ENCODE measurements around the gene DYNC2LI1.
A peak's percentile ranks its signal among the peaks of the same experiment; 100 is the strongest.

The DYNC2LI1 gene

DNA sequence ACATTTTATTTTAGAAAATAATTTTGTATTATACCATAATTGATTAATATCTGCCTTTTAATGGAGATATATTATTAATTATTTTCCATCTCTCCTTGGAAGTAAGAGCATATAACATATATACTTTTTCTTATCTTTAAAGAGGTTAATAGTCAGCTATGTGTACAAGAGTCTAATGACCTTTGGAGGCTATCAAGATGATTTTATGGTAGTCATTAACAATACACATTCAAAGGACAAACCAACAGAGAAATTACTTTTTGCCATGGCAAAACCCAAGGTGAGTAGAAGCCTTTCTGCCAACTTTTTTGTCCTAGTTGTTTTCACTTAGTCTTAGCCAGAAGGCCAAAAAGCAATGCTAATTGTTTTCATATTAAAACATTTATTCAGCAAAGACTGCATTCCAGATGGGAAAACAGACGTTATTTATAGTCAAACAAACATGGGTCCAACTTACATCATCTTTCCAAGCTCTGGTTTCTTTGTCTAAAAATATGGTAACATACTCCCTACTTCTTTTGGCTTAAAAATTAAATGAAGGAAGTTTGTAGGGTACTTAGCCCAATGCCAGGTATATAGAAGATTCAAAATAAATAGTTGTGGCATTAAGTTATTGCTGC is 9.6 kb upstream of the DYNC2LI1 start:
- ATAC-seq, result peak; percentile 59
- no peak for TF ChIP-seq ESRRG (CRISPR knock-in tag; IDR thresholded peaks at IDR 0.05)
- peak; percentile 30 for TF ChIP-seq ISL1 (CRISPR knock-in tag; IDR thresholded peaks at IDR 0.05)
- TF ChIP-seq TCF4 (CRISPR knock-in tag; IDR thresholded peaks at IDR 0.05; ENCODE audit: borderline replicate concordance), result peak; percentile 70
- TF ChIP-seq ZFP30 (CRISPR knock-in tag; IDR thresholded peaks at IDR 0.05), result 0 out of 2 replicates have a peak, but pooled peaks have one; percentile 27
- TF ChIP-seq, protein P1, sequence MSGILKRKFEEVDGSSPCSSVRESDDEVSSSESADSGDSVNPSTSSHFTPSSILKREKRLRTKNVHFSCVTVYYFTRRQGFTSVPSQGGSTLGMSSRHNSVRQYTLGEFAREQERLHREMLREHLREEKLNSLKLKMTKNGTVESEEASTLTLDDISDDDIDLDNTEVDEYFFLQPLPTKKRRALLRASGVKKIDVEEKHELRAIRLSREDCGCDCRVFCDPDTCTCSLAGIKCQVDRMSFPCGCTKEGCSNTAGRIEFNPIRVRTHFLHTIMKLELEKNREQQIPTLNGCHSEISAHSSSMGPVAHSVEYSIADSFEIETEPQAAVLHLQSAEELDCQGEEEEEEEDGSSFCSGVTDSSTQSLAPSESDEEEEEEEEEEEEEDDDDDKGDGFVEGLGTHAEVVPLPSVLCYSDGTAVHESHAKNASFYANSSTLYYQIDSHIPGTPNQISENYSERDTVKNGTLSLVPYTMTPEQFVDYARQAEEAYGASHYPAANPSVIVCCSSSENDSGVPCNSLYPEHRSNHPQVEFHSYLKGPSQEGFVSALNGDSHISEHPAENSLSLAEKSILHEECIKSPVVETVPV (CRISPR knock-in tag; IDR thresholded peaks at IDR 0.05), result no peak
- TF ChIP-seq, protein P2, sequence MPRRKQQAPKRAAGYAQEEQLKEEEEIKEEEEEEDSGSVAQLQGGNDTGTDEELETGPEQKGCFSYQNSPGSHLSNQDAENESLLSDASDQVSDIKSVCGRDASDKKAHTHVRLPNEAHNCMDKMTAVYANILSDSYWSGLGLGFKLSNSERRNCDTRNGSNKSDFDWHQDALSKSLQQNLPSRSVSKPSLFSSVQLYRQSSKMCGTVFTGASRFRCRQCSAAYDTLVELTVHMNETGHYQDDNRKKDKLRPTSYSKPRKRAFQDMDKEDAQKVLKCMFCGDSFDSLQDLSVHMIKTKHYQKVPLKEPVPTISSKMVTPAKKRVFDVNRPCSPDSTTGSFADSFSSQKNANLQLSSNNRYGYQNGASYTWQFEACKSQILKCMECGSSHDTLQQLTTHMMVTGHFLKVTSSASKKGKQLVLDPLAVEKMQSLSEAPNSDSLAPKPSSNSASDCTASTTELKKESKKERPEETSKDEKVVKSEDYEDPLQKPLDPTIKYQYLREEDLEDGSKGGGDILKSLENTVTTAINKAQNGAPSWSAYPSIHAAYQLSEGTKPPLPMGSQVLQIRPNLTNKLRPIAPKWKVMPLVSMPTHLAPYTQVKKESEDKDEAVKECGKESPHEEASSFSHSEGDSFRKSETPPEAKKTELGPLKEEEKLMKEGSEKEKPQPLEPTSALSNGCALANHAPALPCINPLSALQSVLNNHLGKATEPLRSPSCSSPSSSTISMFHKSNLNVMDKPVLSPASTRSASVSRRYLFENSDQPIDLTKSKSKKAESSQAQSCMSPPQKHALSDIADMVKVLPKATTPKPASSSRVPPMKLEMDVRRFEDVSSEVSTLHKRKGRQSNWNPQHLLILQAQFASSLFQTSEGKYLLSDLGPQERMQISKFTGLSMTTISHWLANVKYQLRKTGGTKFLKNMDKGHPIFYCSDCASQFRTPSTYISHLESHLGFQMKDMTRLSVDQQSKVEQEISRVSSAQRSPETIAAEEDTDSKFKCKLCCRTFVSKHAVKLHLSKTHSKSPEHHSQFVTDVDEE (CRISPR knock-in tag; IDR thresholded peaks at IDR 0.05), result no peak
- no peak for TF ChIP-seq CSDC2 (CRISPR knock-in tag; IDR thresholded peaks at IDR 0.05)
- TF ChIP-seq, protein P3, sequence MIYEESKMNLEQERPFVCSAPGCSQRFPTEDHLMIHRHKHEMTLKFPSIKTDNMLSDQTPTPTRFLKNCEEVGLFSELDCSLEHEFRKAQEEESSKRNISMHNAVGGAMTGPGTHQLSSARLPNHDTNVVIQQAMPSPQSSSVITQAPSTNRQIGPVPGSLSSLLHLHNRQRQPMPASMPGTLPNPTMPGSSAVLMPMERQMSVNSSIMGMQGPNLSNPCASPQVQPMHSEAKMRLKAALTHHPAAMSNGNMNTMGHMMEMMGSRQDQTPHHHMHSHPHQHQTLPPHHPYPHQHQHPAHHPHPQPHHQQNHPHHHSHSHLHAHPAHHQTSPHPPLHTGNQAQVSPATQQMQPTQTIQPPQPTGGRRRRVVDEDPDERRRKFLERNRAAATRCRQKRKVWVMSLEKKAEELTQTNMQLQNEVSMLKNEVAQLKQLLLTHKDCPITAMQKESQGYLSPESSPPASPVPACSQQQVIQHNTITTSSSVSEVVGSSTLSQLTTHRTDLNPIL (CRISPR knock-in tag; IDR thresholded peaks at IDR 0.05; ENCODE audit: low read depth), result peak; percentile 74; the same call in 1 of the 2 replicates
- no peak for TF ChIP-seq PPARA (CRISPR knock-in tag; IDR thresholded peaks at IDR 0.05; ENCODE audit: borderline replicate concordance)
- no peak for TF ChIP-seq ARNTL (CRISPR knock-in tag; IDR thresholded peaks at IDR 0.05; ENCODE audit: borderline replicate concordance, low read depth)
- no peak for TF ChIP-seq ZC3H10 (CRISPR knock-in tag; IDR thresholded peaks at IDR 0.05)
- TF ChIP-seq OSR1 (CRISPR knock-in tag; IDR thresholded peaks at IDR 0.05), result no peak
- TF ChIP-seq, protein P4, sequence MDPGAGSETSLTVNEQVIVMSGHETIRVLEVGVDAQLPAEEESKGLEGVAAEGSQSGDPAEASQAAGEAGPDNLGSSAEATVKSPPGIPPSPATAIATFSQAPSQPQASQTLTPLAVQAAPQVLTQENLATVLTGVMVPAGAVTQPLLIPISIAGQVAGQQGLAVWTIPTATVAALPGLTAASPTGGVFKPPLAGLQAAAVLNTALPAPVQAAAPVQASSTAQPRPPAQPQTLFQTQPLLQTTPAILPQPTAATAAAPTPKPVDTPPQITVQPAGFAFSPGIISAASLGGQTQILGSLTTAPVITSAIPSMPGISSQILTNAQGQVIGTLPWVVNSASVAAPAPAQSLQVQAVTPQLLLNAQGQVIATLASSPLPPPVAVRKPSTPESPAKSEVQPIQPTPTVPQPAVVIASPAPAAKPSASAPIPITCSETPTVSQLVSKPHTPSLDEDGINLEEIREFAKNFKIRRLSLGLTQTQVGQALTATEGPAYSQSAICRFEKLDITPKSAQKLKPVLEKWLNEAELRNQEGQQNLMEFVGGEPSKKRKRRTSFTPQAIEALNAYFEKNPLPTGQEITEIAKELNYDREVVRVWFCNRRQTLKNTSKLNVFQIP (CRISPR knock-in tag; IDR thresholded peaks at IDR 0.05; ENCODE audit: borderline replicate concordance, low read depth), result no peak

DNA sequence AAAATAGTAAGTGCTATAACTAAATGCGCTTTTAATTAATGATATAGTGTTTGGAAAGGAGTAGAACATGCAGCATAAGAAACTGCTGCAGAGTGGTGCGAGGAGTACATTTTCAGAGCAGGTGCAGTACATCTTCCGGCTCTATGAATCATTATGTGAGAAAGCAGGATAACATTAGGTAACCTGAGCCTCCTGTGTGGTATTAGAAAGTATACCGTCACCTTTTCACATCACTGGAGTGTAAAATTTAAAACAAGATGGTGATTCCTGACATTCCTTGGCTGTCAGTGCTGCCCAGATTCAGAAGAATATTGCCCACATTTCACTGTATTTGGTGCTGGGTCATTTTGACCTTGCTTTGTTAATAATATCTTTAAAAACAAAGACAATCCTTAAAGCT is 7.8 kb upstream of the DYNC2LI1 start:
- ATAC-seq, result no peak
- TF ChIP-seq, protein P2 (CRISPR knock-in tag; IDR thresholded peaks at IDR 0.05), result no peak
- TF ChIP-seq ESRRG (CRISPR knock-in tag; IDR thresholded peaks at IDR 0.05), result no peak
- TF ChIP-seq CSDC2 (CRISPR knock-in tag; IDR thresholded peaks at IDR 0.05), result no peak
- no peak for TF ChIP-seq ZNF565 (CRISPR knock-in tag; conservative IDR thresholded peaks at IDR 0.05; ENCODE audit: low read depth)
- TF ChIP-seq ZNF8 (CRISPR knock-in tag; IDR thresholded peaks at IDR 0.05), result no peak
- TF ChIP-seq ZFP30 (CRISPR knock-in tag; IDR thresholded peaks at IDR 0.05), result no peak

DNA sequence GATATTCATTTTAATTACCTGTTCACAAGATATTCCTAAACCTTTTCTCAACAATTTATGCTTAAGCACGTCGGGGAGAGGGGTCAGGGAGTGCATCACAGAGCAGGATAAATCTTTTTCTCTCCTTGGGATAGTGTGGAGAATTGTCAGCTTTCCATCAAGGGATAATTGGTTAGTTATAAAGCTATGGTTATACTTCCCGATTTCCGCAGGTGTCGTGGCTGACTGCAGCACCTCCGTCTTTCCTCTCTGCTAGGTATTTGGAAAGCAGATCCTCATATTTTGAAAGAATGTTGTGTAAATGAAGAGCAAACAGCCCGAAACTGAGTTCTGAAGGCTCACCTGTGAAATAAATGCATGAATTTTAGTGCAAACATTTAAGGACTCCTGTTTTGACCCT is 778 bp downstream of the DYNC2LI1 start:
- ATAC-seq, result peak; percentile 10
- no peak for TF ChIP-seq ZNF8 (CRISPR knock-in tag; IDR thresholded peaks at IDR 0.05)
- no peak for TF ChIP-seq ZC3H10 (CRISPR knock-in tag; IDR thresholded peaks at IDR 0.05)
- TF ChIP-seq ISL1 (CRISPR knock-in tag; IDR thresholded peaks at IDR 0.05), result no peak
- TF ChIP-seq TCF4 (CRISPR knock-in tag; IDR thresholded peaks at IDR 0.05; ENCODE audit: borderline replicate concordance), result no peak
- TF ChIP-seq RARB (CRISPR knock-in tag; IDR thresholded peaks at IDR 0.05), result no peak
- TF ChIP-seq ZNF565 (CRISPR knock-in tag; conservative IDR thresholded peaks at IDR 0.05; ENCODE audit: low read depth), result no peak
- TF ChIP-seq, protein P3 (CRISPR knock-in tag; IDR thresholded peaks at IDR 0.05; ENCODE audit: low read depth), result no peak
- no peak for TF ChIP-seq ZFP30 (CRISPR knock-in tag; IDR thresholded peaks at IDR 0.05)
